Astrocyte of the spinal cord (primary cell): ENCODE measurements around the gene COG1.
A peak's percentile ranks its signal among the peaks of the same experiment; 100 is the strongest.

ENCODE experiments used
- DNase-seq: peaks from one replicate; pipeline ENCODE4 v3.0.0; 2011; ENCODE audit warnings: low read depth, low spot score
- H3K4me3 ChIP-seq: 2 replicates; pipeline ENCODE4 v1.5.1; 2011; ENCODE audit warnings: low read depth, mild to moderate bottlenecking, low read length, moderate library complexity
- CTCF ChIP-seq: IDR thresholded peaks from 2 replicates; pipeline ENCODE4 v1.5.1; 2012; ENCODE audit warnings: low read depth, mild to moderate bottlenecking, low read length, inconsistent platforms
- in situ Hi-C: cut with HindIII; loops from 2 replicates; pipeline ENCODE4 v1.10.0; 2017; ENCODE audit warnings: low sequenced_read_pairs

The COG1 gene

GRCh38 chr17:73228748-73229236, 35.9 kb downstream of the COG1 start:
- in situ Hi-C loops = no loop called here
- no peak for TF ChIP-seq CTCF
- peak; percentile 76 for DNase-seq
- H3K4me3 ChIP-seq = no peak overlapping the region

GRCh38 chr17:73230088-73230487, 37.2 kb downstream of the COG1 start:
- TF ChIP-seq CTCF = no peak
- in situ Hi-C loops = no loop called here
- no peak overlapping the region for H3K4me3 ChIP-seq
- no peak for DNase-seq

GRCh38 chr17:73231395-73231794, 38.5 kb downstream of the COG1 start:
- in situ Hi-C loops = no loop called here
- H3K4me3 ChIP-seq = peak overlapping the region; percentile 96
- TF ChIP-seq CTCF = no peak
- DNase-seq = peak; percentile 22

GRCh38 chr17:73231841-73232586, 39.2 kb downstream of the COG1 start:
- H3K4me3 ChIP-seq = peak overlapping the region; percentile 96
- in situ Hi-C loops = no loop called here
- no peak for TF ChIP-seq CTCF
- DNase-seq = peak; percentile 94

- in situ Hi-C loops = no loop called here
- DNase-seq = peak; percentile 31
- H3K4me3 ChIP-seq = peak overlapping the region; percentile 96
- TF ChIP-seq CTCF = no peak
Measured at GRCh38 chr17:73232587-73233373, 39.9 kb downstream of the COG1 start.

GRCh38 chr17:73234736-73235135, 41.9 kb downstream of the COG1 start:
- in situ Hi-C loops = no loop called here
- no peak overlapping the region for H3K4me3 ChIP-seq
- no peak for TF ChIP-seq CTCF
- DNase-seq = no peak
